Measurements from ENCODE around the gene NUP62CL.

DNA sequence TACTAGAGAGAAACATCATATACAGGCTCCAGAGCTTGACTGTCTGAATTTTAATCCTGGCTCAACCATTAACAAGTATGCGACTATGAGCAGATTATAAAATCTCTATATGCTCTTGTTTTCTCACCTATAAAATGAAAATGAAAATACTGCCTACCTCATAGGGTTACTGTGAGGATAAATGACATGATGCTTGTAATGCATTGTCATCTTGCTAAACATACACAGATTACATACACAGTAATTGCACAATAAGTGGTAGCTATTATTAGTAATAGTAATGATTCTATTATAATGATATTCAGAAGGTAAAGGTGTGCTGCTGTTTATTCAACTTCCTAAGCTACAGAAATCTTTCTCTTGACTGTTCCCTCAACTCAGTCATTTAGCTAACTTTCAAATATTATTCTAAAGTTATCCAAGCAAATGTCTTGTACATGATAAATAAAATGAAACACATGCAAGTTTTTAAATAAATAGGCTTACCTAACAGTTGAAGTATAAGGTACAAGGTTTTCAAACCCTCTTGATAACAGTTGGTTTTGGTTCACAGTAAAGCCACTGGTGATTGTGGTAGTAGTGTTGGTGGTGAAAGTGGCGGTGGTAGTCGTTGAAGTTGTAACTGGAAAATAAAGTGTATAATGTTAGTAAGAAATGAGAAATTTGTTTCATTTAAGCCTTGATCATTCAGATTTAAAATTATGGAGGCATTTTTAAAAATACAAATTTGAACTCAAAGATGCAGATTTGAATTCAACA, 38.9 kb downstream of the NUP62CL start:
- no peak for TF ChIP-seq EZH2 (IDR thresholded peaks at IDR 0.05)
- no peak for TF ChIP-seq POLR2A (IDR thresholded peaks at IDR 0.05; ENCODE audit: borderline replicate concordance, extremely low read depth, insufficient read depth, insufficient read length)
- TF ChIP-seq ZNF274 (IDR thresholded peaks at IDR 0.05; ENCODE audit: low read depth, low read length), result no peak
- TF ChIP-seq CEBPB (IDR thresholded peaks at IDR 0.05; ENCODE audit: low read depth), result no peak
- TF ChIP-seq CTCF (IDR thresholded peaks at IDR 0.05 in 2 of 3, conservative IDR thresholded peaks at IDR 0.05 in 1 of 3; ENCODE audit: borderline replicate concordance in 1 of 3, insufficient read depth in 1 of 3, low read depth in 2 of 3, low read length in 2 of 3), result no peak
- TF ChIP-seq FOSL1 (IDR thresholded peaks at IDR 0.05; ENCODE audit: low read depth), result no peak
- no peak for TF ChIP-seq POLR2AphosphoS5 (IDR thresholded peaks at IDR 0.05; ENCODE audit: low read depth, low read length)
- no peak for TF ChIP-seq REST (IDR thresholded peaks at IDR 0.05; ENCODE audit: low read depth)
- TF ChIP-seq SIN3A (IDR thresholded peaks at IDR 0.05; ENCODE audit: low read depth), result no peak
- no peak for TF ChIP-seq RAD21 (IDR thresholded peaks at IDR 0.05; ENCODE audit: low read depth)

Measured in HCT116 (cell line).